ENCODE data around the gene ZNF266.

DNA sequence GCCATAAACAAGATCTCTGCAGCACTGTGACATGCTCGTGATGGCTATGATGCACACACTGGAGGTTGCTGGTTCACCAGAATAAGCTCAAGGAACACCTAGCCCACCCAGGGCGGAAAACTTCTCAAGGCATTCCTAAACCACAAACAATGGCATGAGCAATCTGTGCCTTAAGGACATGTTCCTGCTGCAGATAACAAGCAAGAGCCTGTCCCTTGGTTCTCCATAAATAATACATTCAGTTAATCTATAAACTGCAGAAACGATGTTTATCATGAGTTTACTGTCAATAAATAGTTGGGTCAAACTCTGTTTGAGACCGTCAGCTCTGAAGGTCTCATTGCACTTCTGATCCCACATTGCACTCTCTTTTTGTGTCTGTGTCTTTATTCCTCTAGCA is 18.6 kb upstream of the ZNF266 start:
- TF ChIP-seq, protein P1, sequence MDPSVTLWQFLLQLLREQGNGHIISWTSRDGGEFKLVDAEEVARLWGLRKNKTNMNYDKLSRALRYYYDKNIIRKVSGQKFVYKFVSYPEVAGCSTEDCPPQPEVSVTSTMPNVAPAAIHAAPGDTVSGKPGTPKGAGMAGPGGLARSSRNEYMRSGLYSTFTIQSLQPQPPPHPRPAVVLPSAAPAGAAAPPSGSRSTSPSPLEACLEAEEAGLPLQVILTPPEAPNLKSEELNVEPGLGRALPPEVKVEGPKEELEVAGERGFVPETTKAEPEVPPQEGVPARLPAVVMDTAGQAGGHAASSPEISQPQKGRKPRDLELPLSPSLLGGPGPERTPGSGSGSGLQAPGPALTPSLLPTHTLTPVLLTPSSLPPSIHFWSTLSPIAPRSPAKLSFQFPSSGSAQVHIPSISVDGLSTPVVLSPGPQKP (IDR thresholded peaks at IDR 0.05; ENCODE audit: low read depth, low read length), result no peak
- TF ChIP-seq, protein P2, sequence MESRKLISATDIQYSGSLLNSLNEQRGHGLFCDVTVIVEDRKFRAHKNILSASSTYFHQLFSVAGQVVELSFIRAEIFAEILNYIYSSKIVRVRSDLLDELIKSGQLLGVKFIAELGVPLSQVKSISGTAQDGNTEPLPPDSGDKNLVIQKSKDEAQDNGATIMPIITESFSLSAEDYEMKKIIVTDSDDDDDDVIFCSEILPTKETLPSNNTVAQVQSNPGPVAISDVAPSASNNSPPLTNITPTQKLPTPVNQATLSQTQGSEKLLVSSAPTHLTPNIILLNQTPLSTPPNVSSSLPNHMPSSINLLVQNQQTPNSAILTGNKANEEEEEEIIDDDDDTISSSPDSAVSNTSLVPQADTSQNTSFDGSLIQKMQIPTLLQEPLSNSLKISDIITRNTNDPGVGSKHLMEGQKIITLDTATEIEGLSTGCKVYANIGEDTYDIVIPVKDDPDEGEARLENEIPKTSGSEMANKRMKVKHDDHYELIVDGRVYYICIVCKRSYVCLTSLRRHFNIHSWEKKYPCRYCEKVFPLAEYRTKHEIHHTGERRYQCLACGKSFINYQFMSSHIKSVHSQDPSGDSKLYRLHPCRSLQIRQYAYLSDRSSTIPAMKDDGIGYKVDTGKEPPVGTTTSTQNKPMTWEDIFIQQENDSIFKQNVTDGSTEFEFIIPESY (IDR thresholded peaks at IDR 0.05), result no peak
- TF ChIP-seq, protein P3, sequence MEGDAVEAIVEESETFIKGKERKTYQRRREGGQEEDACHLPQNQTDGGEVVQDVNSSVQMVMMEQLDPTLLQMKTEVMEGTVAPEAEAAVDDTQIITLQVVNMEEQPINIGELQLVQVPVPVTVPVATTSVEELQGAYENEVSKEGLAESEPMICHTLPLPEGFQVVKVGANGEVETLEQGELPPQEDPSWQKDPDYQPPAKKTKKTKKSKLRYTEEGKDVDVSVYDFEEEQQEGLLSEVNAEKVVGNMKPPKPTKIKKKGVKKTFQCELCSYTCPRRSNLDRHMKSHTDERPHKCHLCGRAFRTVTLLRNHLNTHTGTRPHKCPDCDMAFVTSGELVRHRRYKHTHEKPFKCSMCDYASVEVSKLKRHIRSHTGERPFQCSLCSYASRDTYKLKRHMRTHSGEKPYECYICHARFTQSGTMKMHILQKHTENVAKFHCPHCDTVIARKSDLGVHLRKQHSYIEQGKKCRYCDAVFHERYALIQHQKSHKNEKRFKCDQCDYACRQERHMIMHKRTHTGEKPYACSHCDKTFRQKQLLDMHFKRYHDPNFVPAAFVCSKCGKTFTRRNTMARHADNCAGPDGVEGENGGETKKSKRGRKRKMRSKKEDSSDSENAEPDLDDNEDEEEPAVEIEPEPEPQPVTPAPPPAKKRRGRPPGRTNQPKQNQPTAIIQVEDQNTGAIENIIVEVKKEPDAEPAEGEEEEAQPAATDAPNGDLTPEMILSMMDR (IDR thresholded peaks at IDR 0.05 in 2 of 3, conservative IDR thresholded peaks at IDR 0.05 in 1 of 3; ENCODE audit: control insufficient read depth in 2 of 3, extremely low read depth in 1 of 3, insufficient read depth in 1 of 3, low read depth in 3 of 3, low read length in 3 of 3), result no peak
- TF ChIP-seq KDM1A (IDR thresholded peaks at IDR 0.05; ENCODE audit: borderline replicate concordance), result no peak
- no peak for TF ChIP-seq CHD2 (IDR thresholded peaks at IDR 0.05; ENCODE audit: borderline replicate concordance, low read depth, low read length)
- no peak for TF ChIP-seq MXI1 (IDR thresholded peaks at IDR 0.05; ENCODE audit: low read depth, low read length)
- TF ChIP-seq RAD21 (IDR thresholded peaks at IDR 0.05; ENCODE audit: insufficient read depth, low read depth, low read length), result no peak
- TF ChIP-seq, protein P4, sequence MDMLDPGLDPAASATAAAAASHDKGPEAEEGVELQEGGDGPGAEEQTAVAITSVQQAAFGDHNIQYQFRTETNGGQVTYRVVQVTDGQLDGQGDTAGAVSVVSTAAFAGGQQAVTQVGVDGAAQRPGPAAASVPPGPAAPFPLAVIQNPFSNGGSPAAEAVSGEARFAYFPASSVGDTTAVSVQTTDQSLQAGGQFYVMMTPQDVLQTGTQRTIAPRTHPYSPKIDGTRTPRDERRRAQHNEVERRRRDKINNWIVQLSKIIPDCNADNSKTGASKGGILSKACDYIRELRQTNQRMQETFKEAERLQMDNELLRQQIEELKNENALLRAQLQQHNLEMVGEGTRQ (IDR thresholded peaks at IDR 0.05; ENCODE audit: borderline replicate concordance, low read depth, low read length), result no peak
- TF ChIP-seq EZH2 (IDR thresholded peaks at IDR 0.05; ENCODE audit: borderline replicate concordance, control insufficient read depth, low read depth, low read length), result no peak
- TF ChIP-seq STAT3 (IDR thresholded peaks at IDR 0.05; ENCODE audit: low read depth, low read length), result no peak
- TF ChIP-seq BMI1 (IDR thresholded peaks at IDR 0.05; ENCODE audit: borderline replicate concordance), result no peak

All from GM12878 (cell line).